ENCODE measurements around the gene C5orf46. TPM values are rescaled to one million over a fixed set of nuclear protein-coding genes. Genes with fewer than 3 reads are reported as not detected.

C5orf46 gene
- total RNA-seq, 1 experiment from 2014 or later: 78.7 TPM

DNA sequence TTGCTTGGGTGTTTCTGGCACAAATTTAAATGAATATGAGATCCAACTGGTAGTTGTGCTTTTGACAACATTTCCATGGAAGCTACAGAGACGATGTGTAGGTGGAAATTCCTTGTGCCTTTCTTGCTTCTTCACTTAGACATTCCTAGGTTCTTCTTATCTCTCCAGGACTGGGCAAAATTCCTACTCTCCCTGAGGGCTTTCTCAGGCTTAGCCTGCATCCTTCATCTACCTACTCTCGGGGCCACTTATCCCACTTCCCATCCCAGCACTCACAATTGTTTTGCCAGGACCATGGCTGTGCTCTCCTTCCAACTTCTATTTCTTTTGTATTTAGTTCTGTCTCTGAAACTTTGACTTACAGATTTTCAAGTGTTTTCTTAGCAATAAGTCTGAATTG lies 57.1 kb downstream of the C5orf46 start:
- ATAC-seq: no peak
- H2AFZ ChIP-seq (ENCODE audit: low read length): no peak overlapping the region
- CTCF ChIA-PET: interaction anchor here (0.6 kb wide), 1 partner anchor 258 kb away, joined by 5 read pairs; no protein-coding TSS in a partner anchor

DNA sequence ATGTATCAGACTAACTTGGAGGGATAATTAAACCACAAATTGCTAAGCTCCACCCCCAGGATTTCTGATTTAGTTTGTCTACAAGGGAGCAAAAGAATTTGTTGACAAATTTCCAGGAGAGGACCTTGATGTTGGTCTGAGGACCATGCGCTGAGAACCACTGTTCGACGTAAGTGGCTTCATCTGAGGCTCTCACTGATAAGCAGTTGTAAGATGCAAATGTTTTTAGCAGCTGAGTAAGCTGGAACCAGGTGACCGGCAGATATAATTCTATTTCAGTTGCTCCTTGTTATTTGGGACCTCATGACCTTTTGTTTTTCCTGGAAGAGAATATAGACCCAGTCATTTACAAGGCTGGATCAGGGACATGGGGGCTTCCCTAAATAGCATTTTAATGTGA lies 60.7 kb downstream of the C5orf46 start:
- Histone ChIP-seq H3F3A (ENCODE audit: low read length, unreplicated experiment) (no peaks in the 10 kb centered on the region), H4K20me1 (ENCODE audit: low read length) (no peaks in the 10 kb centered on the region), H3K27me3 (ENCODE audit: low read length) (no peaks in the 10 kb centered on the region), H3K27ac (ENCODE audit: low read length) (no peak overlapping the region), H3K4me1 (ENCODE audit: insufficient read depth, low read length) (no peaks in the 10 kb centered on the region), H3K79me2 (ENCODE audit: low read length) (no peaks in the 10 kb centered on the region), H3K36me3 (ENCODE audit: low read depth, low read length) (no peaks in the 10 kb centered on the region), H3K9me2 (replicated peaks; ENCODE audit: low read length) (no peaks in the 10 kb centered on the region), H3K4me2 (ENCODE audit: low read length) (no peak overlapping the region), H2AFZ (ENCODE audit: low read length) (no peak overlapping the region), H3K9me3 (ENCODE audit: low read length) (no peaks in the 10 kb centered on the region), H3K4me3 (ENCODE audit: low read length) (no peak overlapping the region), H3K9ac (ENCODE audit: low read length) (no peak overlapping the region)
- ATAC-seq: no peak
- POLR2A ChIA-PET (ENCODE audit: unreplicated experiment): no interaction called here
- intact Hi-C loops (cut with micrococcal nuclease): no loop called here
- DNase-seq: no peak
- TF ChIP-seq EZH2phosphoT487 (IDR thresholded peaks at IDR 0.05; ENCODE audit: borderline replicate concordance, low read length) (no peak), EZH2 (IDR thresholded peaks at IDR 0.05; ENCODE audit: low read length, unreplicated experiment) (no peak)
- TF ChIP-seq, protein P1, sequence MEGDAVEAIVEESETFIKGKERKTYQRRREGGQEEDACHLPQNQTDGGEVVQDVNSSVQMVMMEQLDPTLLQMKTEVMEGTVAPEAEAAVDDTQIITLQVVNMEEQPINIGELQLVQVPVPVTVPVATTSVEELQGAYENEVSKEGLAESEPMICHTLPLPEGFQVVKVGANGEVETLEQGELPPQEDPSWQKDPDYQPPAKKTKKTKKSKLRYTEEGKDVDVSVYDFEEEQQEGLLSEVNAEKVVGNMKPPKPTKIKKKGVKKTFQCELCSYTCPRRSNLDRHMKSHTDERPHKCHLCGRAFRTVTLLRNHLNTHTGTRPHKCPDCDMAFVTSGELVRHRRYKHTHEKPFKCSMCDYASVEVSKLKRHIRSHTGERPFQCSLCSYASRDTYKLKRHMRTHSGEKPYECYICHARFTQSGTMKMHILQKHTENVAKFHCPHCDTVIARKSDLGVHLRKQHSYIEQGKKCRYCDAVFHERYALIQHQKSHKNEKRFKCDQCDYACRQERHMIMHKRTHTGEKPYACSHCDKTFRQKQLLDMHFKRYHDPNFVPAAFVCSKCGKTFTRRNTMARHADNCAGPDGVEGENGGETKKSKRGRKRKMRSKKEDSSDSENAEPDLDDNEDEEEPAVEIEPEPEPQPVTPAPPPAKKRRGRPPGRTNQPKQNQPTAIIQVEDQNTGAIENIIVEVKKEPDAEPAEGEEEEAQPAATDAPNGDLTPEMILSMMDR (conservative IDR thresholded peaks at IDR 0.05; ENCODE audit: low read depth, low read length): no peak
- CTCF ChIA-PET: no interaction called here
- no TSS peak for BruUV-seq (replicated peaks)

More for the DNA sequence above, 57.1 kb downstream of the C5orf46 start:
- Histone ChIP-seq H3K4me1 (ENCODE audit: insufficient read depth, low read length) (no peaks in the 10 kb centered on the region), H3K36me3 (ENCODE audit: low read depth, low read length) (no peaks in the 10 kb centered on the region), H4K20me1 (ENCODE audit: low read length) (no peaks in the 10 kb centered on the region), H3F3A (ENCODE audit: low read length, unreplicated experiment) (no peaks in the 10 kb centered on the region), H3K4me2 (ENCODE audit: low read length) (no peak overlapping the region), H3K9me2 (replicated peaks; ENCODE audit: low read length) (no peaks in the 10 kb centered on the region), H3K9me3 (ENCODE audit: low read length) (no peaks in the 10 kb centered on the region), H3K79me2 (ENCODE audit: low read length) (no peaks in the 10 kb centered on the region), H3K27ac (ENCODE audit: low read length) (no peak overlapping the region), H3K9ac (ENCODE audit: low read length) (no peak overlapping the region), H3K27me3 (ENCODE audit: low read length) (no peaks in the 10 kb centered on the region), H3K4me3 (ENCODE audit: low read length) (no peak overlapping the region)
- POLR2A ChIA-PET (ENCODE audit: unreplicated experiment): no interaction called here
- no TSS peak for BruUV-seq (replicated peaks)
- no peak for DNase-seq
- no peak for TF ChIP-seq EZH2phosphoT487 (IDR thresholded peaks at IDR 0.05; ENCODE audit: borderline replicate concordance, low read length)
- TF ChIP-seq, protein P1 (conservative IDR thresholded peaks at IDR 0.05; ENCODE audit: low read depth, low read length): no peak
- intact Hi-C loops (cut with micrococcal nuclease): no loop called here

DNA sequence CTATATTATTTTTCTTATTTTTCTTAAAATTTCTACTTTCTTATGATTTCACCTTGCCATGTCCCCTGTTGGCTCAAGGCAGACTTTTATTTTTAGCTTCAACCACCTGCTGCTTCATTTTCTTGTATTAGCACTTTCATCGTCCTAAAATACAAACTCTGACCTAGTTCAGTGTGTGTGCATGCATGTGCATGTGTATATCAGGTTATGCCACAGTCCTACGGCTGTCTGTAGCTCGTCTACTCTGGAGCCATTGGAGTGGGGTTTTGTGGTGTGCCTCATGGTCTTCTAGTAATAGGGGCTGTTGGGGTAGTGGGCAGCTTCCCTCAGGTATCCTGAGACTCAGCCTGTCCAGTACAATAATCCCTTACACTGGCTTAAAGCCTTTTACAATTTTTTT lies 61.5 kb downstream of the C5orf46 start:
- no TSS peak for BruUV-seq (replicated peaks)

More for the DNA sequence above, 61.5 kb downstream of the C5orf46 start:
- Histone ChIP-seq H3K27me3 (ENCODE audit: low read length) (no peaks in the 10 kb centered on the region), H3K4me2 (ENCODE audit: low read length) (no peak overlapping the region), H3K9me3 (ENCODE audit: low read length) (no peaks in the 10 kb centered on the region), H3K4me3 (ENCODE audit: low read length) (no peak overlapping the region), H3K9ac (ENCODE audit: low read length) (no peak overlapping the region), H3K9me2 (replicated peaks; ENCODE audit: low read length) (no peaks in the 10 kb centered on the region), H2AFZ (ENCODE audit: low read length) (no peak overlapping the region), H3K79me2 (ENCODE audit: low read length) (no peaks in the 10 kb centered on the region), H3F3A (ENCODE audit: low read length, unreplicated experiment) (no peaks in the 10 kb centered on the region), H3K36me3 (ENCODE audit: low read depth, low read length) (no peaks in the 10 kb centered on the region), H4K20me1 (ENCODE audit: low read length) (no peaks in the 10 kb centered on the region), H3K27ac (ENCODE audit: low read length) (no peak overlapping the region), H3K4me1 (ENCODE audit: insufficient read depth, low read length) (no peaks in the 10 kb centered on the region)
- ATAC-seq (no peak), DNase-seq (no peak)
- ChIA-PET POLR2A (ENCODE audit: unreplicated experiment) (interaction anchor here (0.6 kb wide), 1 partner anchor 111 kb away, joined by 3 read pairs; no protein-coding TSS in a partner anchor), CTCF (interaction anchor here (0.6 kb wide), 1 partner anchor 155 kb away, joined by 3 read pairs; no protein-coding TSS in a partner anchor)
- TF ChIP-seq EZH2 (IDR thresholded peaks at IDR 0.05; ENCODE audit: low read length, unreplicated experiment): no peak
- TF ChIP-seq, protein P1 (conservative IDR thresholded peaks at IDR 0.05; ENCODE audit: low read depth, low read length): no peak
- no peak for TF ChIP-seq EZH2phosphoT487 (IDR thresholded peaks at IDR 0.05; ENCODE audit: borderline replicate concordance, low read length)
- intact Hi-C loops (cut with micrococcal nuclease): no loop called here

Data from PC-3 (cell line).